DMS79 (cell line): ENCODE data around the gene CRAMP1.
A peak's percentile ranks its signal among the peaks of the same experiment; 100 is the strongest.

Experiments
- DNase-seq: peaks from one replicate; lab custom pipeline; 2025; lab: John Stamatoyannopoulos, UW

The CRAMP1 gene

DNA sequence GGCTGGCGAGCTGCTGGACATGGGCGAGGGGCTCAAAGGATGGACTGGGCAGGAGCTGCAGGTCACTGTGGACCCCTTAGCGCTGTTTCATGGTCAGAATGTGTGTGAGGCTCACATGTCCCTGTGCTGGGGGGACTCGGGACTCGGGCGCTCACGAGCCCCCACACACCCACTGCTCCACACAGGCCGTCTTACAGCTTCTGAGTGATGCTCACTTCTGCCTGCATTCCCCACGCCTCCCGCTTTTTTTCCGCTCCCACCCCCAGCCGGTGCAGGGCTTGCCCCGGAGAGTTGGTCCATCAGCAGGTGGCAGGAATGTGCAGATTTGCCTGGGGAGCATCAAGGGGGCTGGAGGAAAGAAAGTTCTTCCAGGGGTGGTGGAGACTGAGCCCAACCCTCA is 45.7 kb downstream of the CRAMP1 start:
- no peak for DNase-seq

- DNase-seq, result no peak
Observed at GRCh38 chr16:1659031-1659430, 46.9 kb downstream of the CRAMP1 start.

- DNase-seq, result no peak
Observed at GRCh38 chr16:1661826-1662225, 49.7 kb downstream of the CRAMP1 start.

GRCh38 chr16:1662543-1662942 is 50.4 kb downstream of the CRAMP1 start:
- no peak for DNase-seq

DNA sequence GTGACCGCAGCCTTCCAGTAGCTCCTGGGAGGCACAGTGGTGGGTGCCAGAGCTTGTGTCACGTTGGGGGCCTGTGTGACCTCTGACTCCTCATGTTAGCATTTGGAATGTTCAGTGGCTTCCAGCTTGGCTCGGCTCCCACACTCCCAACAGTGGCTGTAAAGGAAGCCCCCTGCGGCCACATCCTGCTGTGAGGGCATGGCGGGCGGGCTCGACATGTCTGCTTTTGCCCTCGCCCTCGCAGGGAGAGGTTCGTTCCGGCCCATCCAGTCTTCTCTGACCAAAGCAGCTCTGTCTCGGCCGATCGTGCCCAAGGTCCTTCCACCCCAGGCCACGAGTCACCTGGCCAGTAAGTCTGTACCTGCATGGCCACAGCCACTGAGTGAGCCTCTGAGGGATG is 53.7 kb downstream of the CRAMP1 start:
- DNase-seq, result no peak

DNA sequence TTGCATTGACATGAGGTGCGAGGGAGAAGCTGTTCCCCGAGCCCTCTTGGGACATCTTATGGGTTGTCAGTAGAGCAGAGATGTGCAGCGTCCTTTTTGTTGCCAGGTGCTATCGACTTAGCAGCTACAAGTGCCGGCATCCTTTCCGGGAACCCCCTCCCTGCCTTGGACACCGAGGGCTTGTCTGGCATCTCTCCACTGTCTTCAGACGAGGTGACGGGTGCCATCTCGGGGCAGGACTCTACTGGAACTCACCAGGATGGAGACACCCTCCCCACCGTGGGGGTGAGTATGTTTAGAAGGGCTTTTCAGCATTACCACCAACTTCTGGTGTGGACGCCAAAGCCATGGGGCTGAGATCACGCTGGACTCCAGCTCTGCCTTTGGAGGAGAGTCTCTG is 54.2 kb downstream of the CRAMP1 start:
- DNase-seq, result no peak

DNA sequence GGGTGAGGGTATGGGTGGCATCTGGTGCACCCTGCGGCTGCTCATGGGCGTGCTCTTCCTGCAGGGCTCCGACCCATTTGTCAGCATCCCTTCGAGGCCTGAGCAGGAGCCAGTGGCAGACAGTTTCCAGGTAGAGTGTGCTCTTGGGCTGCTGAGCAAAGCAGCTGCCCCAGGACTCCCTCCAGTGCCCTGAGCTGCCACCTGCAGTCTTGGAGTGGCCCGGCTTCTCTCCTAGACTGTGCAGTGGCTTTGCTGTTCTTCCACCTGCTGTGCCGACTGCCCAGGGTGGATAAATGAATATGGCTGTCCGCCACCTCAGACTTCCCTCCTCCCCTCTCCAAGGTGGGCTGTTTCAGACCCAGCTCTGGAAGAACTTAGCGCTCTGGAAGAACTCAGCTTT is 55.1 kb downstream of the CRAMP1 start:
- DNase-seq, result no peak

DNA sequence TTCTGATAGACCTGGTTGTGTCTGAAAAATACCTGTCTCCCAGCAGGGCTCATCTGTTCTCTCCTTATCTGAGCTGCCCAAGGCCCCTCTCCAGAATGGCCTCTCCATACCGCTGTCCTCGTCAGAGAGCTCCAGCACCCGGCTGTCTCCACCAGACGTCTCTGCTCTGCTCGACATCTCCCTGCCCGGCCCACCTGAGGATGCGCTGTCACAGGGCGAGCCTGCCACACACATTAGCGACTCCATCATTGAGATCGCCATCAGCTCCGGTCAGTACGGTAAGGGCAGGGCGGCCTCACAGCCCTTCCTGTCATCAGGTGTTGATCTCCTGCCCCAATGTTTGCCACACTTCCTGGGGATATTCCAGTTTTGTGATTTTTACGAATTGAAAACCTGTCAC is 55.8 kb downstream of the CRAMP1 start:
- no peak for DNase-seq

- DNase-seq, result no peak
Observed at GRCh38 chr16:1668612-1669319, 56.6 kb downstream of the CRAMP1 start.

DNA sequence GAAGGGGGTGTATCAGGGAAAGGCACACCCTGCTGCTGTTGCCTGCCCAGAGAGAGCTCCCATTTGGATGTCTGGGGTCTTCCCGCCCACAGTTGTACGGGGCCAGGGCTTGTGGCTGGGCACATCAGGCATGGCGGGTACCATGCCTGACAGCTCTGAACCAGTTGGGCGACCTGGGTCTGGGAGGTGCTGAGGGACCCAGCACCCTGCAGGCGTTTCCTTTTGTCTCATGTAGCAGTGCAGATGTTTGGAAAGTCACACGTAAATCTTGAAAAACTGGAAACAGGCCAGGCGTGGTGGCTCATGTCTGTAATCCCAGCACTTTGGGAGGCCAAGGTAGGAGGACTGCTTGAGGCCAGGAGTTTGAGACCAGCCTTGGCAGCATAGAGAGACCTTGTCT is 57.5 kb downstream of the CRAMP1 start:
- DNase-seq, result no peak

DNA sequence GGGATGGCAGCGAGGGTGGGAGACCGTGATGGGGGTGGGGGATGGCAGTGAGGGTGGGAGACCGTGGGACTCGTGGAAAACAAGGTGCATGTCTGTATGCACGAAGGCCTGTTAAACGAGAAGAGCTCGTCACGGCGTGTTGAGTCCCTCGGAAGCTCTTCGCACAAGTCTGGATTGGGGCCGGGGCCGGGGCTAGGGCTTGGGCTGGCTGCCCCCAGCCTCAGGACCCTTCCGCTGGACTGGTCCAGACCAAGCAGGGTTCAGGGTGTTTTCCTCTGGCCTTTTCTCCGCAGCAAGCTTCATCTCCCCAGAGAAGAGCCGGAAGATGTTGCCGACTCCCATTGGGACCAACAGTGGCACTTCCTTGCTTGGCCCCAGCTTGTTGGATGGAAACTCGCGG is 58.2 kb downstream of the CRAMP1 start:
- no peak for DNase-seq

GRCh38 chr16:1670866-1671265 is 58.7 kb downstream of the CRAMP1 start:
- no peak for DNase-seq

GRCh38 chr16:1673424-1674151 is 61.4 kb downstream of the CRAMP1 start:
- no peak for DNase-seq

- DNase-seq, result no peak
Observed at GRCh38 chr16:1674306-1674705, 62.1 kb downstream of the CRAMP1 start.

DNA sequence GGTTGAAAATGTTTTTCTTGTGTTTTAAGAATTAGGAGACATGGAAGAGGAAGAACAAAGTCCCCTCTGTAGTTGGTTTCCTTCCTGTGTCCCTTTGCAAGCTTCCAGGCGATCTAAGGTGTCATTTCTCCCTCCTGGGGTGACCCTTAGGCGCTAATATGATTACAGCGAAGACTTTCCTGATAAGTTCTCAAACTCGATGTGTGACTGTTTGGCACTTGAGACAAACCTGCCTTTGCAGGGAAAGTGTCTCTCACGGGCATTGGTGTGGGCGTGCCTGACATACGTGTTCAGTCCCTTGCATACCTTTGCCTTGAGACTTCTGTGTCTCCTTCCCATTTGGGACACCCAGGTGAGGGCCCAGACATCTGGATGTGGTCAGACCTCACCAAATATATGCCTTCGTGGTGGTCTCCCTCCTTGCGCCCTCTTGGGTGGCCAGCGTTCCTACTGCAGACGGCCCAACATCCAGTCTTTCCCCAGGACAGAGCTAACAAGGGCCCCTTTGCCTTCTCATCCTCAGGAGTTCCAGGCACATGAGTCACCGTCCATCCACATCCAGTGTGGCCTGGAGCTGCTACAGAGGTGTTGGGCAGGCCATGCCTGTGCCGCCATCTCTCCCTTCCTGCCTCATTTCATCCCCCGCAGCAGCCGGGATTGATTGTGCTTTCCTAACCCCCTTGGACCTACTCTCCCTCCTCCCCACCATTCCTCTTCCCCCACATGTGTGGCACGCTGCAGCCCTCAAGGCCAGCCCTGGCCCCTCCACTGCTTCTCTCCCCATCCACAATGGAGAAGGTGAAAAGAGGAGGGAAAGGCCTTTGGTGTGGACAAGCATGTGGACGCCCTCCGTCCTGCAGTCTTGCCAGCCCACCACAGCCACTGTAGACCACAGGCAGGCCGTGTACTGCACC is 62.8 kb downstream of the CRAMP1 start:
- no peak for DNase-seq

- no peak for DNase-seq
Observed at GRCh38 chr16:1676661-1677060, 64.5 kb downstream of the CRAMP1 start.

DNA sequence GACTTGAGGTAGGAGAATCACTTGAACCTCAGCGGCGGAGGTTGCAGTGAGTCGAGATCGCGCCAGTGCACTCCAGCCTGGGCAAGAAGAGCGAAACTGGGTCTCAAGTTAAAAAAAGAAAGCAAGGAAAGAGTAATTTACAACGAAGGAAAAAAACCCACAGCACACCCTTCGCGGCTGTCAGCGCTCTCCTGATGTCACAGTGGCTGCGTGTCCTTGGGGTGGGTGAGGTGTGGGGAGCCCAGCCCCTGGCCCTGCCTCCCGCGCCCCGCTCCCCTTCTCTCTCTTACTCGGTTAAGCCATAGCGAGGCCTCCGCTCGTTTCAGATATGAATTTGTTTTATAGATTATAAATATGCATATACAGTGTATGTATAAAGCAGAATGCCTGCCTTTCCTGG is 65.2 kb downstream of the CRAMP1 start:
- no peak for DNase-seq

GRCh38 chr16:1677942-1678499 is 65.9 kb downstream of the CRAMP1 start, which contains the start of gene JPT2:
JPT2 (plus strand) TSS chr16:1678279; CDS start chr16:1678313, 34 bp downstream.
- DNase-seq, result peak; percentile 96

GRCh38 chr16:1678500-1679098 is 66.4 kb downstream of the CRAMP1 start:
- no peak for DNase-seq

DNA sequence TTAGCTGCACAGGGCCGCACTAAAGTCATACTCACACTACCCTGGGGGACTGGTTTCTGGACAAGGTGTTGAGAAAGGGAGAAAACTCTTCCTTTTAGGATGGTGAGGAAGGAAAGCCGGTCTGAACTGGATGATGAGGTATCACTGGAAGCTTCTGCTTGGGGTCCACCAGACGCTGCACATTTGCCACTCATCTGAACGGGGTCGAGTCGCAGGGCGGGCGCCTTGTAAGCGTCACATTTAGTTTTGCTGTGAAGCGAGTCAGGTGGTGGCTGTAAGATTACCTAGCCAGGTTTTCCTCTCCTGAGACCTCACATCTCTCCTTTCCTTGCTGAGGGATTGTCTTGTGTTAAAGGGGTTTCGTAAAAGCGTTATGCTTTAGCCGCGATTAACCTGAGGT is 68.2 kb downstream of the CRAMP1 start:
- no peak for DNase-seq

- no peak for DNase-seq
Observed at GRCh38 chr16:1681032-1681431, 68.9 kb downstream of the CRAMP1 start.
